H9 (cell line): ENCODE data around the gene CAGE1. TPM values are rescaled to one million over a fixed set of nuclear protein-coding genes. Genes with fewer than 3 reads are reported as not detected.

Source experiments
- DNase-seq: peaks from one replicate; pipeline ENCODE4 v3.0.0-alpha.2; 2017
- H2AFZ ChIP-seq: one replicate; pipeline ENCODE4 v1.6.1; 2013; ENCODE audit warnings: mild to moderate bottlenecking, low read length, control low read depth, moderate library complexity
- H2AK5ac ChIP-seq: 2 replicates; pipeline ENCODE4 v1.6.1; 2013; ENCODE audit warnings: low read length, control low read depth, mixed read lengths; ENCODE audit not compliant: insufficient read length
- H2BK120ac ChIP-seq: one replicate; pipeline ENCODE4 v1.6.1; 2013; ENCODE audit warnings: low read depth, mild to moderate bottlenecking, low read length, control low read depth, inconsistent platforms; ENCODE audit not compliant: poor library complexity, severe bottlenecking
- H2BK12ac ChIP-seq: 2 replicates; pipeline ENCODE4 v1.6.1; 2013; ENCODE audit warnings: low read length, control low read depth, mixed read lengths, low read depth; ENCODE audit not compliant: insufficient read length
- H2BK15ac ChIP-seq: 2 replicates; pipeline ENCODE4 v1.6.1; 2013; ENCODE audit warnings: low read depth, low read length, control low read depth
- H2BK20ac ChIP-seq: one replicate; pipeline ENCODE4 v1.6.1; 2013; ENCODE audit warnings: low read depth, mild to moderate bottlenecking, low read length, control low read depth, inconsistent platforms; ENCODE audit not compliant: poor library complexity, severe bottlenecking
- H2BK5ac ChIP-seq: 2 replicates; pipeline ENCODE4 v1.6.1; 2013; ENCODE audit warnings: low read length, control low read depth, mixed read lengths; ENCODE audit not compliant: insufficient read length
- H3K14ac ChIP-seq: 2 replicates; pipeline ENCODE4 v1.6.1; 2013; ENCODE audit warnings: low read length, control low read depth; ENCODE audit not compliant: insufficient read depth
- H3K18ac ChIP-seq: 2 replicates; pipeline ENCODE4 v1.6.1; 2013; ENCODE audit warnings: low read depth, mild to moderate bottlenecking, mixed read lengths, low read length, control low read depth; ENCODE audit not compliant: insufficient read length
- H3K23ac ChIP-seq: 2 replicates; pipeline ENCODE4 v1.6.1; 2013; ENCODE audit warnings: low read length, control low read depth, mixed read lengths, low read depth; ENCODE audit not compliant: insufficient read length
- H3K23me2 ChIP-seq: 2 replicates; pipeline ENCODE4 v1.6.1; 2013; ENCODE audit warnings: low read depth, mild to moderate bottlenecking, mixed read lengths, low read length, control low read depth; ENCODE audit not compliant: insufficient read length, poor library complexity, severe bottlenecking
- H3K27ac ChIP-seq: 2 replicates; pipeline ENCODE4 v1.5.1; 2013; ENCODE audit warnings: low read length, control low read depth, mixed read lengths, low read depth; ENCODE audit not compliant: insufficient read length
- H3K27me3 ChIP-seq: 2 replicates; pipeline ENCODE4 v1.6.1; 2013; ENCODE audit warnings: low read length, control low read depth, inconsistent platforms; ENCODE audit not compliant: insufficient read depth
- H3K4ac ChIP-seq: 2 replicates; pipeline ENCODE4 v1.6.1; 2013; ENCODE audit warnings: low read depth, mild to moderate bottlenecking, control low read depth, inconsistent platforms, low read length, moderate library complexity
- H3K4me1 ChIP-seq: 2 replicates; pipeline ENCODE4 v1.6.1; 2013; ENCODE audit warnings: low read length, control low read depth, inconsistent platforms; ENCODE audit not compliant: insufficient read depth
- H3K4me2 ChIP-seq: 2 replicates; pipeline ENCODE4 v1.6.1; 2013; ENCODE audit warnings: low read length, control low read depth, mixed read lengths; ENCODE audit not compliant: insufficient read length, insufficient read depth
- H3K56ac ChIP-seq: 2 replicates; pipeline ENCODE4 v1.6.1; 2013; ENCODE audit warnings: low read depth, mild to moderate bottlenecking, mixed read lengths, low read length, control low read depth; ENCODE audit not compliant: insufficient read length
- H3K79me1 ChIP-seq: 2 replicates; pipeline ENCODE4 v1.6.1; 2013; ENCODE audit warnings: low read depth, mild to moderate bottlenecking, moderate library complexity, low read length, control low read depth, inconsistent platforms; ENCODE audit not compliant: insufficient read depth, poor library complexity, severe bottlenecking
- H3K79me2 ChIP-seq: 2 replicates; pipeline ENCODE4 v1.6.1; 2013; ENCODE audit warnings: low read length, control low read depth, inconsistent platforms; ENCODE audit not compliant: insufficient read depth
- H3K9ac ChIP-seq: 2 replicates; pipeline ENCODE4 v1.6.1; 2013; ENCODE audit warnings: low read length, control low read depth, mixed read lengths; ENCODE audit not compliant: insufficient read length; ENCODE audit errors: extremely low read depth
- H3K9me3 ChIP-seq: one replicate; pipeline ENCODE4 v1.6.1; 2013; ENCODE audit warnings: low read depth, low read length, inconsistent platforms; ENCODE audit not compliant: control insufficient read depth
- H3T11ph ChIP-seq: one replicate; pipeline ENCODE4 v1.6.1; 2013; ENCODE audit warnings: mild to moderate bottlenecking, low read length, control low read depth, inconsistent platforms
- H4K20me1 ChIP-seq: one replicate; pipeline ENCODE4 v1.6.1; 2013; ENCODE audit not compliant: control insufficient read depth, insufficient read length, insufficient read depth
- H4K5ac ChIP-seq: 2 replicates; pipeline ENCODE4 v1.6.1; 2013; ENCODE audit warnings: low read depth, mild to moderate bottlenecking, mixed read lengths, low read length, control low read depth; ENCODE audit not compliant: insufficient read length
- H4K8ac ChIP-seq: replicated peaks from 2 replicates; pipeline ENCODE4 v1.6.1; 2013; ENCODE audit warnings: low read length, control low read depth, mixed read lengths, low read depth; ENCODE audit not compliant: insufficient read length
- H4K91ac ChIP-seq: 2 replicates; pipeline ENCODE4 v1.6.1; 2013; ENCODE audit warnings: low read depth, mild to moderate bottlenecking, moderate library complexity, mixed read lengths, low read length, control low read depth; ENCODE audit not compliant: insufficient read length
- H3K27ac Mint-ChIP-seq, 3 experiments: 2 replicates in 2 of 3; 3 replicates in 1 of 3; pipeline ENCODE4 v1.8.0; 2020 to 2021; ENCODE audit warnings: mixed read lengths in 3 of 3, mild to moderate bottlenecking in 1 of 3, moderate library complexity in 1 of 3
- H3K27me3 Mint-ChIP-seq: 2 replicates; pipeline ENCODE4 v1.8.0; 2021; ENCODE audit warnings: low read depth, mild to moderate bottlenecking, moderate library complexity, mixed read lengths
- H3K36me3 Mint-ChIP-seq, 3 experiments: 2 replicates in 2 of 3; 3 replicates in 1 of 3; pipeline ENCODE4 v1.8.0; 2020 to 2021; ENCODE audit warnings: low read depth in 3 of 3, mixed read lengths in 3 of 3; ENCODE audit not compliant: insufficient read depth in 1 of 3
- H3K4me1 Mint-ChIP-seq, 2 experiments: 2 replicates each; pipeline ENCODE4 v1.8.0; 2020; ENCODE audit warnings: mixed read lengths in 2 of 2
- H3K4me3 Mint-ChIP-seq, 2 experiments: 2 replicates in 1 of 2; 3 replicates in 1 of 2; pipeline ENCODE4 v1.8.0; 2020 to 2021; ENCODE audit warnings: mild to moderate bottlenecking in 2 of 2, mixed read lengths in 2 of 2, moderate library complexity in 1 of 2
- H3K9me3 Mint-ChIP-seq, 2 experiments: 2 replicates in 1 of 2; 3 replicates in 1 of 2; pipeline ENCODE4 v1.8.0; 2020; ENCODE audit warnings: mild to moderate bottlenecking in 2 of 2, mixed read lengths in 2 of 2, moderate library complexity in 1 of 2
- WGBS: extraction: QIAGEN DNeasy Blood & Tissue Kit; methylation state at CpG from one replicate; pipeline ENCODE4 v1.1.7; 2013; ENCODE audit warnings: missing lambda C conversion rate, low lambda C conversion rate, mixed read lengths; ENCODE audit not compliant: insufficient read length; ENCODE audit errors: extremely low coverage; 5-methylcytosine and 5-hydroxymethylcytosine counted together
- total RNA-seq: library from RNA; stranded (reverse); gene quantifications from 2 replicates; pipeline ENCODE4 v1.2.1, GENCODE V29; 2021
- TF ChIP-seq, protein P1 (sequence below): fragments of 200-600 bp; sonication (generic); conservative IDR thresholded peaks from 3 replicates; pipeline ENCODE4 v1.8.0; 2021; ENCODE audit warnings: antibody characterized with exemption, mild to moderate bottlenecking

CAGE1 gene
- total RNA-seq, 1 experiment from 2014 or later = 0.28 TPM

- no peak overlapping the region for H2BK15ac ChIP-seq
- H3K4me3 Mint-ChIP-seq = peak overlapping the region in 1 of 2 experiments; percentile 7; a peak in 1 of 5 replicates
- H2BK5ac ChIP-seq = no peak overlapping the region
- peak overlapping the region in 1 of 3 experiments; percentile 73; a peak in 1 of 7 replicates for H3K27ac Mint-ChIP-seq
- H3T11ph ChIP-seq = no peak overlapping the region
- H3K14ac ChIP-seq = no peak overlapping the region
- H3K4me1 ChIP-seq = no peaks in the 10 kb centered on the region; the same call in 1 of the 2 replicates
- H3K23me2 ChIP-seq = no peaks in the 10 kb centered on the region
- H3K9ac ChIP-seq = no peak overlapping the region
- TF ChIP-seq, protein P1, sequence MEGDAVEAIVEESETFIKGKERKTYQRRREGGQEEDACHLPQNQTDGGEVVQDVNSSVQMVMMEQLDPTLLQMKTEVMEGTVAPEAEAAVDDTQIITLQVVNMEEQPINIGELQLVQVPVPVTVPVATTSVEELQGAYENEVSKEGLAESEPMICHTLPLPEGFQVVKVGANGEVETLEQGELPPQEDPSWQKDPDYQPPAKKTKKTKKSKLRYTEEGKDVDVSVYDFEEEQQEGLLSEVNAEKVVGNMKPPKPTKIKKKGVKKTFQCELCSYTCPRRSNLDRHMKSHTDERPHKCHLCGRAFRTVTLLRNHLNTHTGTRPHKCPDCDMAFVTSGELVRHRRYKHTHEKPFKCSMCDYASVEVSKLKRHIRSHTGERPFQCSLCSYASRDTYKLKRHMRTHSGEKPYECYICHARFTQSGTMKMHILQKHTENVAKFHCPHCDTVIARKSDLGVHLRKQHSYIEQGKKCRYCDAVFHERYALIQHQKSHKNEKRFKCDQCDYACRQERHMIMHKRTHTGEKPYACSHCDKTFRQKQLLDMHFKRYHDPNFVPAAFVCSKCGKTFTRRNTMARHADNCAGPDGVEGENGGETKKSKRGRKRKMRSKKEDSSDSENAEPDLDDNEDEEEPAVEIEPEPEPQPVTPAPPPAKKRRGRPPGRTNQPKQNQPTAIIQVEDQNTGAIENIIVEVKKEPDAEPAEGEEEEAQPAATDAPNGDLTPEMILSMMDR = no peak
- H3K27me3 ChIP-seq = no peaks in the 10 kb centered on the region
- no peaks in the 10 kb centered on the region for H3K9me3 ChIP-seq
- H4K5ac ChIP-seq = no peak overlapping the region
- peaks cover 9 to 14% of the 10 kb centered on the region in 2 experiments for H3K4me1 Mint-ChIP-seq
- peaks cover 5 to 11% (median 9%) of the 10 kb centered on the region in 3 experiments for H3K36me3 Mint-ChIP-seq
- no peaks in the 10 kb centered on the region for H3K27me3 Mint-ChIP-seq
- no peak overlapping the region for H3K23ac ChIP-seq
- no peak overlapping the region for H2AFZ ChIP-seq
- H4K8ac ChIP-seq = no peak overlapping the region
- no peak overlapping the region for H2BK120ac ChIP-seq
- no CpG with 5 or more reads among the region's 7 CpGs for WGBS
- no peak overlapping the region for H4K91ac ChIP-seq
- H3K79me2 ChIP-seq = peaks cover 8% of the 10 kb centered on the region; the same call in 1 of the 2 replicates
- H2BK20ac ChIP-seq = no peak overlapping the region
- no peak overlapping the region for H2AK5ac ChIP-seq
- no peaks in the 10 kb centered on the region for H3K79me1 ChIP-seq
- peaks cover 4% of the 10 kb centered on the region for H4K20me1 ChIP-seq
- H3K4ac ChIP-seq = no peak overlapping the region
- no peak overlapping the region for H3K27ac ChIP-seq
- DNase-seq = no peak
- H3K9me3 Mint-ChIP-seq = peaks cover 0 to 3% of the 10 kb centered on the region in 2 experiments; a peak in 2 of 5 replicates
- no peak overlapping the region for H3K18ac ChIP-seq
- H3K4me2 ChIP-seq = no peak overlapping the region
- no peak overlapping the region for H3K56ac ChIP-seq
- H2BK12ac ChIP-seq = no peak overlapping the region
Measured at GRCh38 chr6:7314414-7314813, 75.1 kb downstream of the CAGE1 start.
